HG03139 (cell line): ENCODE measurements around the gene SRRM5.
"Not testable (repeated sequence)": the region's sequence is repeated elsewhere in the genome, so short reads cannot be mapped to it uniquely, and the experiment has no call there.

Source experiments
- ATAC-seq: cut with Tn5 transposase; IDR thresholded peaks from one replicate; pipeline ENCODE4 v1.9.1; 2021; ENCODE audit not compliant: unreplicated experiment

SRRM5 gene

GRCh38 chr19:43591904-43592772, 19.8 kb upstream of the SRRM5 start:
- ATAC-seq = no peak

GRCh38 chr19:43592800-43593350, 19.0 kb upstream of the SRRM5 start:
- ATAC-seq = no peak

- ATAC-seq = no peak
These were observed 17.7 kb upstream of the SRRM5 start for GRCh38 chr19:43594081-43594697.

- ATAC-seq = no peak
These were observed 16.9 kb upstream of the SRRM5 start for GRCh38 chr19:43594710-43595604.

GRCh38 chr19:43595605-43595998, 16.3 kb upstream of the SRRM5 start:
- ATAC-seq = no peak

GRCh38 chr19:43595999-43596841, 15.7 kb upstream of the SRRM5 start, which contains the start of the genes IRGQ and ZNF576:
TSS of gene IRGQ (minus strand) at chr19:43596134. CDS start at chr19:43595338, 796 bp downstream.
TSS of gene ZNF576 (plus strand) at chr19:43596595. CDS start at chr19:43597109, 514 bp downstream.
- ATAC-seq = peak; percentile 78

GRCh38 chr19:43596842-43597461, 14.9 kb upstream of the SRRM5 start:
- no peak for ATAC-seq

- no peak for ATAC-seq
These were observed 14.0 kb upstream of the SRRM5 start for GRCh38 chr19:43597876-43598275.

- no peak for ATAC-seq
These were observed 13.2 kb upstream of the SRRM5 start for GRCh38 chr19:43598445-43599240.

GRCh38 chr19:43599635-43600295, 12.1 kb upstream of the SRRM5 start:
- ATAC-seq = no peak

GRCh38 chr19:43600326-43600725, 11.6 kb upstream of the SRRM5 start:
- ATAC-seq = not testable (repeated sequence)

GRCh38 chr19:43605875-43606568, 5.9 kb upstream of the SRRM5 start:
- no peak for ATAC-seq

- ATAC-seq = no peak
These were observed 5.2 kb upstream of the SRRM5 start for GRCh38 chr19:43606569-43607229.

GRCh38 chr19:43607238-43608205, 4.4 kb upstream of the SRRM5 start:
- no peak for ATAC-seq

- no peak for ATAC-seq
These were observed 2.0 kb upstream of the SRRM5 start for GRCh38 chr19:43609872-43610271.

- no peak for ATAC-seq
These were observed 1.4 kb upstream of the SRRM5 start for GRCh38 chr19:43610493-43610892.
